CD8-positive, alpha-beta memory T cell (primary cell): ENCODE data around the gene GRAP2. TPM values are rescaled to one million over a fixed set of nuclear protein-coding genes. Genes with fewer than 3 reads are reported as not detected.
A peak's percentile ranks its signal among the peaks of the same experiment; 100 is the strongest.

Experiments
- CTCF ChIA-PET: fragments of 350-600 bp; sonication (Branson Sonifier 250); formaldehyde crosslinking; loops from one replicate; lab custom pipeline; 2021; ENCODE audit warnings: antibody characterized with exemption; lab: Charles Lee
- POLR2A ChIA-PET: fragments of 350-600 bp; sonication (Branson Sonifier 250); formaldehyde crosslinking; loops from one replicate; lab custom pipeline; 2021; ENCODE audit warnings: antibody characterized with exemption; lab: Charles Lee
- DNase-seq, 5 donors: peaks; one replicate each; pipeline versions ENCODE4 v3.0.0 to v3.0.0-alpha.2; 2020 to 2022; ENCODE audit warnings: mixed read lengths in 1 of 5
- H3K27ac ChIP-seq: one replicate; pipeline ENCODE4 v1.7.0; 2013; ENCODE audit warnings: low read depth, mild to moderate bottlenecking, low read length, moderate library complexity
- H3K27me3 ChIP-seq: 2 replicates; pipeline ENCODE4 v1.7.0; 2013; ENCODE audit warnings: low read length, mild to moderate bottlenecking; ENCODE audit not compliant: insufficient read depth, poor library complexity, severe bottlenecking
- H3K36me3 ChIP-seq: 2 replicates; pipeline ENCODE4 v1.7.0; 2013; ENCODE audit warnings: mild to moderate bottlenecking, low read length, moderate library complexity; ENCODE audit not compliant: insufficient read depth
- H3K4me1 ChIP-seq: 2 replicates; pipeline ENCODE4 v1.7.0; 2013; ENCODE audit warnings: mild to moderate bottlenecking, low read length, moderate library complexity; ENCODE audit not compliant: insufficient read depth
- H3K4me3 ChIP-seq: 2 replicates; pipeline ENCODE4 v1.7.0; 2013; ENCODE audit warnings: mild to moderate bottlenecking, low read length
- H3K9me3 ChIP-seq: 2 replicates; pipeline ENCODE4 v1.7.0; 2013; ENCODE audit warnings: mild to moderate bottlenecking, low read length
- H3K27ac Mint-ChIP-seq, 8 donors: one replicate each; pipeline ENCODE4 v1.8.0; 2020 to 2021; ENCODE audit warnings: mixed read lengths in 8 of 8, mild to moderate bottlenecking in 6 of 8, inconsistent platforms in 3 of 8, moderate library complexity in 3 of 8
- H3K27me3 Mint-ChIP-seq, 2 donors: one replicate each; pipeline ENCODE4 v1.8.0; 2020 to 2021; ENCODE audit warnings: mixed read lengths in 2 of 2, mild to moderate bottlenecking in 1 of 2, moderate library complexity in 1 of 2
- H3K36me3 Mint-ChIP-seq, 3 donors: one replicate each; pipeline ENCODE4 v1.8.0; 2020 to 2021; ENCODE audit warnings: mixed read lengths in 3 of 3, inconsistent platforms in 1 of 3, mild to moderate bottlenecking in 1 of 3
- H3K4me1 Mint-ChIP-seq, 3 donors: one replicate each; pipeline ENCODE4 v1.8.0; 2020 to 2021; ENCODE audit warnings: mixed read lengths in 3 of 3, inconsistent platforms in 1 of 3, mild to moderate bottlenecking in 1 of 3
- H3K4me3 Mint-ChIP-seq, 7 donors: one replicate each; pipeline ENCODE4 v1.8.0; 2020 to 2021; ENCODE audit warnings: mixed read lengths in 7 of 7, mild to moderate bottlenecking in 6 of 7, moderate library complexity in 4 of 7, inconsistent platforms in 2 of 7
- H3K9me3 Mint-ChIP-seq, 5 donors: one replicate each; pipeline ENCODE4 v1.8.0; 2020 to 2022; ENCODE audit warnings: mixed read lengths in 5 of 5, mild to moderate bottlenecking in 3 of 5, moderate library complexity in 2 of 5, inconsistent platforms in 1 of 5
- polyA plus RNA-seq: library from polyadenylated mRNA; unstranded; fragments of 300-500 nt; fragmentation: Illumina TruSeq; gene quantifications from one replicate; pipeline ENCODE4 v1.2.3, GENCODE V29; 2021
- total RNA-seq, 2 experiments: library from RNA; stranded (reverse); gene quantifications; one replicate each; pipeline ENCODE4 v1.2.3, GENCODE V29; 2021

GRAP2 gene
- total and polyA plus RNA-seq, 3 experiments from 2014 or later = 41.8 to 103 (median 53.2) TPM

- no peak overlapping the region for H3K27ac ChIP-seq
- Mint-ChIP-seq H3K4me3 (peak overlapping the region in 1 of 7 donors; percentile 4), H3K4me1 (peaks cover 7 to 12% (median 8%) of the 10 kb centered on the region in 3 donors), H3K27me3 (peaks cover 40 to 60% of the 10 kb centered on the region in 2 donors), H3K36me3 (no peaks in the 10 kb centered on the region), H3K27ac (no peak overlapping the region), H3K9me3 (no peaks in the 10 kb centered on the region)
- no peak overlapping the region for H3K4me3 ChIP-seq
- H3K4me1 ChIP-seq = peaks cover 4% of the 10 kb centered on the region
- H3K9me3 ChIP-seq = no peaks in the 10 kb centered on the region
- ChIA-PET POLR2A (no interaction called here), CTCF (interaction anchor here (1.3 kb wide), 2 partner anchors 12 to 28 kb away, joined by 3 to 5 read pairs; no protein-coding TSS in a partner anchor)
- H3K36me3 ChIP-seq = no peaks in the 10 kb centered on the region
- H3K27me3 ChIP-seq = no peaks in the 10 kb centered on the region
- DNase-seq = no peak
These were observed 95.8 kb downstream of the GRAP2 start for GRCh38 chr22:39996732-39997131.

DNA sequence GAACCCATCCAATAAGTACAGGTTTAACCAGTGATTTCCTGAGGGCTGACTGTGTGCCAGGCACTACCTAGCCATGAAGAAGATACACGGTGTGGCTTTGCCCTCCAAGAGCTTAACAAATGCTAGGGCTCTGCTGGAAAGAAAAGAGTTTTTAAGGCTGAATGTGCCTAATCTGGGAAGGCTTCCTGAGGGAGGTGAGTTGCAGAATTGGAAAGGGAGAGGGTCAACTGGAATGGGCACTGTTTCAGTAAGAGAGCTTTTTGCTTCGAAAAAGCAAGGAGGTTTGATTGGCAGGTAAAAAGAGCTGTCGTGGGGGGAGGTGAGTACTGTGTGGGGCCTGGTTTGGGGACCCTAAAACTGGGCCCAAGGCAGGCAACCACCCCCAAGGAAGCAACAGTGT lies 96.5 kb downstream of the GRAP2 start:
- ChIA-PET CTCF (interaction anchor here (1.3 kb wide), 2 partner anchors 11 to 27 kb away, joined by 3 to 5 read pairs; no protein-coding TSS in a partner anchor), POLR2A (no interaction called here)
- DNase-seq = no peak
- Mint-ChIP-seq H3K36me3 (no peaks in the 10 kb centered on the region), H3K27ac (no peak overlapping the region), H3K4me1 (peaks cover 7 to 12% (median 8%) of the 10 kb centered on the region in 3 donors), H3K4me3 (no peak overlapping the region), H3K27me3 (peaks cover 40 to 55% of the 10 kb centered on the region in 2 donors), H3K9me3 (no peaks in the 10 kb centered on the region)
- Histone ChIP-seq H3K9me3 (no peaks in the 10 kb centered on the region), H3K36me3 (no peaks in the 10 kb centered on the region), H3K4me3 (no peak overlapping the region), H3K27me3 (no peaks in the 10 kb centered on the region), H3K27ac (no peak overlapping the region), H3K4me1 (peaks cover 4% of the 10 kb centered on the region)

- Mint-ChIP-seq H3K4me1 (peaks cover 7 to 12% (median 8%) of the 10 kb centered on the region in 3 donors), H3K9me3 (no peaks in the 10 kb centered on the region), H3K27me3 (peaks cover 35 to 48% of the 10 kb centered on the region in 2 donors), H3K36me3 (no peaks in the 10 kb centered on the region), H3K4me3 (no peak overlapping the region), H3K27ac (no peak overlapping the region)
- Histone ChIP-seq H3K36me3 (no peaks in the 10 kb centered on the region), H3K4me3 (no peak overlapping the region), H3K27me3 (no peaks in the 10 kb centered on the region), H3K4me1 (peaks cover 4% of the 10 kb centered on the region), H3K27ac (no peak overlapping the region), H3K9me3 (no peaks in the 10 kb centered on the region)
- ChIA-PET CTCF (no interaction called here), POLR2A (no interaction called here)
- no peak for DNase-seq
These were observed 97.2 kb downstream of the GRAP2 start for GRCh38 chr22:39997939-39998726.

DNA sequence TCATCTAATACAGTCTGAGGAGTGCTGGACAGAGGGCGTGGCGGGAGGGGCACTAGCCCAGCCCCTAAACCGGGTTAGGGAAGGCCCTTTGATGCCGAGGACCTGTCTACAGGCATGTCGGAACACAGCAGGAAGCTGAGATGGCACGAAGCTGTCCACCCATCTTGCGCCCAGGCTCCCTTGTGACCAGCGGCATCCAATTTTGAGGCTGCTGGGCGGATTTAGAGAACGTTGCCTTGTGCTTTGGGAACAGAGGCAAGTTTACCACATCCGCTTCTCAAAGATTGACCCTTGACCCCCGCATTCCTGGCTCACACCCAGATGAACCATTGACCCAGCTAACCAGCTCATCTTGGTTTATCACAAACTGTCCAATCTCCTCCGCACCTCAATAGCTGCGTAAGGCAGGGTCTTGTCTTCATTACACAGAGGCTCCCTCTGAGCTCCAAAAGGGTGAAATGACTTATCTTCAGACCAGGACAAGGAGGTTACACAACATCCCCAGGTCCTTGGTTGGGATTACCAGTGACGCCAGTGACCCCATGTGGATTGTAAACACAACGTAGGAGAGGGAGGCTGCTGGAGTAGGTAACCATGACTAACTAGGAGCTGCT lies 98.4 kb downstream of the GRAP2 start:
- Histone ChIP-seq H3K4me1 (peaks cover 2% of the 10 kb centered on the region), H3K36me3 (no peaks in the 10 kb centered on the region), H3K4me3 (no peak overlapping the region), H3K27ac (no peak overlapping the region), H3K27me3 (no peaks in the 10 kb centered on the region), H3K9me3 (no peaks in the 10 kb centered on the region)
- no peaks in the 10 kb centered on the region for H3K9me3 Mint-ChIP-seq
- H3K36me3 Mint-ChIP-seq = no peaks in the 10 kb centered on the region
- no peak overlapping the region for H3K4me3 Mint-ChIP-seq
- CTCF ChIA-PET = no interaction called here
- DNase-seq = no peak
- peaks cover under 1 to 6% (median under 1%) of the 10 kb centered on the region in 3 donors for H3K4me1 Mint-ChIP-seq
- POLR2A ChIA-PET = no interaction called here
- H3K27me3 Mint-ChIP-seq = peaks cover 26 to 39% of the 10 kb centered on the region in 2 donors
- no peak overlapping the region for H3K27ac Mint-ChIP-seq

DNA sequence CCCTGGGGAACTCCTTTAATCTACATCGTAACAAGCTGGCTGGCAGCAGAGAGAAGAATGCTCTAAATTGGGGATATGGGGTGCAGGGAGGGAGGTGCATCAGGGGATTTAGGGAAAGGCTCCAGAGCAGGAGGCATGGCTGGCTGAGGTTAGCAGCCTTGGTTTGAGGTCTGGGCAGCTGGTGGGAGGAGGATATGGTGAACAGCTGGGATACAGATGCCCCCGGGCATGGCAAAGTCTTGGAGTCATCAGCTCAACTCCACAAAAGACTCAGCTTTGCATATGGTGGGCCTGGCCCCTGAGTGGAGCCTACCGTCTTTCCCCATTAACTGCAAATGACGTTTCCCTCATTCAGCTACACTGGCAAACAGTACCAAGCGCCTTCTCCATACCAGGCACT lies 99.3 kb downstream of the GRAP2 start:
- Histone ChIP-seq H3K27ac (no peak overlapping the region), H3K4me1 (no peaks in the 10 kb centered on the region), H3K36me3 (no peaks in the 10 kb centered on the region), H3K4me3 (no peak overlapping the region), H3K27me3 (no peaks in the 10 kb centered on the region), H3K9me3 (no peaks in the 10 kb centered on the region)
- H3K9me3 Mint-ChIP-seq = no peaks in the 10 kb centered on the region
- H3K27me3 Mint-ChIP-seq = peaks cover 24 to 37% of the 10 kb centered on the region in 2 donors
- ChIA-PET CTCF (interaction anchor here (1.3 kb wide), 1 partner anchor 25 kb away, joined by 3 read pairs; no protein-coding TSS in a partner anchor), POLR2A (no interaction called here)
- no peak overlapping the region for H3K4me3 Mint-ChIP-seq
- H3K36me3 Mint-ChIP-seq = no peaks in the 10 kb centered on the region
- DNase-seq = no peak
- peaks cover 0 to 4% (median 0%) of the 10 kb centered on the region in 3 donors for H3K4me1 Mint-ChIP-seq
- H3K27ac Mint-ChIP-seq = peak overlapping the region in 1 of 8 donors; percentile 61

DNA sequence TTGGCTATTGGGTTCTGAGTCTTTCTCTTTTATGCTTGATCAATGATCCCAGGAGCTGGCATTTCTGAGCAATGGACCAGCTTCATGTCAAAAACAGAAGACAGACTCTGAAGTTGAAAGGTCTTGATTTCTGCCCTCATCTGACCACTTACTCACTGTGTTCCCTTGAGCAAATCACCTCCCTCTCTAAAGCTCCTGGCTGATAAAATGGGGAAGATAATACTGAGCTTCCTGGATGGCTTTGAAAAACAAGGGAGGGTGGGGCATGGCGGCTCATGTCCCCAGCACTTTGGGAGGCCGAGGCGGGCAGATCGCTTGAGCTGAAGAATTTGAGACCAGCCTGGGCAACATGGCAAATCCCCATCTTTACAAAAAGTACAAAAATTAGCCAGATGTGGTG lies 100.2 kb downstream of the GRAP2 start:
- no peaks in the 10 kb centered on the region for H3K4me1 ChIP-seq
- H3K27ac ChIP-seq = no peak overlapping the region
- Mint-ChIP-seq H3K4me1 (peaks cover 0 to under 1% (median 0%) of the 10 kb centered on the region in 3 donors), H3K27ac (peak overlapping the region in 1 of 8 donors; percentile 33), H3K27me3 (peaks cover 20 to 32% of the 10 kb centered on the region in 2 donors), H3K9me3 (no peaks in the 10 kb centered on the region), H3K36me3 (no peaks in the 10 kb centered on the region), H3K4me3 (no peak overlapping the region)
- no peaks in the 10 kb centered on the region for H3K9me3 ChIP-seq
- DNase-seq = no peak
- no peaks in the 10 kb centered on the region for H3K36me3 ChIP-seq
- CTCF ChIA-PET = interaction anchor here (1.3 kb wide), 1 partner anchor 24 kb away, joined by 3 read pairs; no protein-coding TSS in a partner anchor
- H3K27me3 ChIP-seq = no peaks in the 10 kb centered on the region
- no peak overlapping the region for H3K4me3 ChIP-seq
- POLR2A ChIA-PET = no interaction called here

- no peaks in the 10 kb centered on the region for H3K4me1 Mint-ChIP-seq
- no peak overlapping the region for H3K27ac Mint-ChIP-seq
- H3K9me3 Mint-ChIP-seq = no peaks in the 10 kb centered on the region
- H3K4me3 ChIP-seq = no peak overlapping the region
- no peak overlapping the region for H3K4me3 Mint-ChIP-seq
- no peaks in the 10 kb centered on the region for H3K27me3 ChIP-seq
- H3K9me3 ChIP-seq = no peaks in the 10 kb centered on the region
- H3K4me1 ChIP-seq = no peaks in the 10 kb centered on the region
- H3K36me3 Mint-ChIP-seq = no peaks in the 10 kb centered on the region
- peaks cover 11 to 31% of the 10 kb centered on the region in 2 donors for H3K27me3 Mint-ChIP-seq
- no peaks in the 10 kb centered on the region for H3K36me3 ChIP-seq
- ChIA-PET CTCF (interaction anchor here (1.5 kb wide), 1 partner anchor 23 kb away, joined by 4 read pairs; no protein-coding TSS in a partner anchor), POLR2A (no interaction called here)
- DNase-seq = peak in 1 of 5 donors; percentile 12
- no peak overlapping the region for H3K27ac ChIP-seq
These were observed 101.1 kb downstream of the GRAP2 start for GRCh38 chr22:40001800-40002577.
